ENCODE data around the gene NEDD4L.

Gene NEDD4L

GRCh38 chr18:58106289-58107070, 62.5 kb downstream of the NEDD4L start:
- ChIA-PET POLR2A (no interaction called here), CTCF (interaction anchor here (1.4 kb wide), 1 partner anchor 15 kb away, joined by 11 read pairs; no protein-coding TSS in a partner anchor)
- no peak overlapping the region for H3K4me3 ChIP-seq (ENCODE audit: low read depth, low read length)
- no peak for TF ChIP-seq CTCF (IDR thresholded peaks at IDR 0.05; ENCODE audit: insufficient read depth, low read length, missing control alignments)
- no peak for DNase-seq (ENCODE audit: low read depth, low spot score)

GRCh38 chr18:58109256-58109655, 65.2 kb downstream of the NEDD4L start:
- ChIA-PET POLR2A (no interaction called here), CTCF (interaction anchor here (1.4 to 3.6 kb wide), 4 partner anchors 11 to 228 kb away, joined by 7 to 26 read pairs (median 8); no protein-coding TSS in a partner anchor)
- no peak overlapping the region for H3K4me3 ChIP-seq (ENCODE audit: low read depth, low read length)
- TF ChIP-seq CTCF (IDR thresholded peaks at IDR 0.05; ENCODE audit: insufficient read depth, low read length, missing control alignments) = no peak
- DNase-seq (ENCODE audit: low read depth, low spot score) = no peak

GRCh38 chr18:58110398-58110797, 66.4 kb downstream of the NEDD4L start:
- no peak overlapping the region for H3K4me3 ChIP-seq (ENCODE audit: low read depth, low read length)
- CTCF ChIA-PET = interaction anchor here (1.2 to 3.6 kb wide), 4 partner anchors 9 to 152 kb away, joined by 3 to 26 read pairs (median 8); no protein-coding TSS in a partner anchor
- TF ChIP-seq CTCF (IDR thresholded peaks at IDR 0.05; ENCODE audit: insufficient read depth, low read length, missing control alignments) = no peak
- DNase-seq (ENCODE audit: low read depth, low spot score) = no peak
- POLR2A ChIA-PET = no interaction called here

- ChIA-PET CTCF (interaction anchor here (0.6 to 2.0 kb wide), 4 partner anchors 9 to 262 kb away, joined by 3 to 13 read pairs (median 5); partner anchors contain the start of gene NEDD4L), POLR2A (no interaction called here)
- no peak for DNase-seq (ENCODE audit: low read depth, low spot score)
- H3K4me3 ChIP-seq (ENCODE audit: low read depth, low read length) = no peak overlapping the region
- no peak for TF ChIP-seq CTCF (IDR thresholded peaks at IDR 0.05; ENCODE audit: insufficient read depth, low read length, missing control alignments)
Measured at GRCh38 chr18:58112174-58112573, 68.1 kb downstream of the NEDD4L start.

GRCh38 chr18:58113337-58113736, 69.3 kb downstream of the NEDD4L start:
- no peak for TF ChIP-seq CTCF (IDR thresholded peaks at IDR 0.05; ENCODE audit: insufficient read depth, low read length, missing control alignments)
- ChIA-PET CTCF (interaction anchor here (0.9 to 2.0 kb wide), 3 partner anchors 8 to 231 kb away, joined by 4 to 13 read pairs (median 6); partner anchors contain the start of gene NEDD4L), POLR2A (no interaction called here)
- H3K4me3 ChIP-seq (ENCODE audit: low read depth, low read length) = no peak overlapping the region
- no peak for DNase-seq (ENCODE audit: low read depth, low spot score)

GRCh38 chr18:58114766-58115165, 70.7 kb downstream of the NEDD4L start:
- no peak overlapping the region for H3K4me3 ChIP-seq (ENCODE audit: low read depth, low read length)
- TF ChIP-seq CTCF (IDR thresholded peaks at IDR 0.05; ENCODE audit: insufficient read depth, low read length, missing control alignments) = no peak
- no peak for DNase-seq (ENCODE audit: low read depth, low spot score)
- ChIA-PET CTCF (no interaction called here), POLR2A (no interaction called here)

All from AG04449 (cell line).